Colonic mucosa (tissue), 4 donors: ENCODE data around the gene POLR2L. TPM values are rescaled to one million over a fixed set of nuclear protein-coding genes. Genes with fewer than 3 reads are reported as not detected.

Source experiments
- DNase-seq: peaks from one replicate; pipeline ENCODE4 v3.0.0-alpha.2; 2020
- H3K27ac ChIP-seq: fragments of 200-600 bp; one replicate; pipeline ENCODE4 v1.8.0; 2021
- H3K27me3 ChIP-seq: fragments of 200-600 bp; one replicate; pipeline ENCODE4 v1.8.0; 2021
- H3K36me3 ChIP-seq: fragments of 200-600 bp; one replicate; pipeline ENCODE4 v1.8.0; 2021
- H3K4me1 ChIP-seq: fragments of 200-600 bp; one replicate; pipeline ENCODE4 v1.8.0; 2021; ENCODE audit warnings: mild to moderate bottlenecking
- H3K4me3 ChIP-seq: fragments of 200-600 bp; one replicate; pipeline ENCODE4 v1.8.0; 2021
- H3K9ac ChIP-seq, 2 donors: one replicate each; pipeline ENCODE4 v1.7.0; 2013; ENCODE audit warnings: control low read depth in 2 of 2, low read depth in 2 of 2, low read length in 2 of 2
- H3K9me3 ChIP-seq: fragments of 200-600 bp; one replicate; pipeline ENCODE4 v1.8.0; 2021
- intact Hi-C: fragments of 100-400 bp; cut with DNase I; formaldehyde crosslinking; loops from one replicate; pipeline ENCODE4 v1.14.1; 2022
- total RNA-seq, 2 donors: library from RNA; stranded (reverse); fragmentation: NEBNext Ultra II Directional in 1 of 2; extraction: Animal tissue kit (Norgen Biotek cat#: 25700) in 1 of 2; gene quantifications; one replicate each; pipeline ENCODE4 v1.2.1, GENCODE V29; 2021
- TF ChIP-seq, protein P1 (sequence below): fragments of 200-600 bp; IDR thresholded peaks from one replicate; pipeline ENCODE4 v1.8.0; 2022; ENCODE audit warnings: antibody characterized with exemption, mild to moderate bottlenecking
- donor health status: healthy.
- donor health status: DM: no; HTN: no; CAD: no.
- donor health status: DM: no; HTN: no; CAD: no.

The POLR2L gene
- total RNA-seq, 2 donors from 2014 or later: 77.4 to 181 TPM

DNA sequence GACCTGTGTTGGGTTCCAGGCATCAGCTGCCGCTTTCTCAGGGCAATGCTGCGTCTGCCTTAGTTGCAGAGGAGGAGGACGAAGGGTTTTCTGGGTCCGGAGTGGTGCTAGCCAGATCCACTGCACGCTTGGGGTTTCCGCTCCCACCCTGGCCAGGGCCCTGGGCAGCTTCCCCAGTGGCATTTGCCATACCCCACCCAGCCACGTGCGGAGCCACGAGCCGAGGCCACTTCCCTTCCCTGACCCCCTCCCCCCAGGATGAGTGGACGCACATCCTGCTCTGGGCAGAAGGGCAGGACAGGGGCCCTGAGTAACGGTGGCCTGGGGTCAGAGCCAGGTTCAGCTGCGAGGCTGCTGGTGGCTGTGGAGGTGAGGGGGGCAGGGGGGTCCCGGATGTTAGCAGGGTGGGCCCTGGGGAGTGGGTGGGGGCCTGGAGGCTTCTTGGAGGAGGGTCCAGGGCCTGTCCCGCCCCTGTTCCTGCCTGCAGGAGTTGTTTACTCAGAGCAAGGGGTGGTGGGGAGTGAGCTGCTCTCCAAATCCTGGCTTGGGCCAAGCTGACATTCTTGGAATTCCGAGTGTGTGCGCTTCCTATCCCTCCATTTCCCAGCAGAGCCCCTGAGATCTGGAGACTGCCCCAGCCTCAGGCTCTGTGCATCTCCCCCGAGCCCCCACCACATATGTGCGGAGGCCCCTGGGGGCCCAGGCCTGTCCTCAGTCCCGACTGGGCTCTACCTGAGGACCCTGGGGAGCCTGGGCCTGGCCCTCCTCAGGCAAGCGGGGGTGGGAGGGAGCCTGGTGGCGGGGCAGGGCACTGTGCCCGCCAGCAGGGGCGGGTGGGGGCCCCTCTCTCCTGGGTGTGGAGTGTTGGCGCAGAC is 1.7 kb upstream of the POLR2L start:
- Histone ChIP-seq H3K4me1 (peaks cover 20% of the 10 kb centered on the region), H3K9me3 (no peaks in the 10 kb centered on the region), H3K27me3 (peaks cover 7% of the 10 kb centered on the region), H3K4me3 (peak overlapping the region; percentile 99), H3K36me3 (peaks cover 8% of the 10 kb centered on the region), H3K9ac (peak overlapping the region; percentile 66 to 69), H3K27ac (peak overlapping the region; percentile 81)
- intact Hi-C loops: no loop called here
- peak; percentile 84 for DNase-seq
- TF ChIP-seq, protein P1, sequence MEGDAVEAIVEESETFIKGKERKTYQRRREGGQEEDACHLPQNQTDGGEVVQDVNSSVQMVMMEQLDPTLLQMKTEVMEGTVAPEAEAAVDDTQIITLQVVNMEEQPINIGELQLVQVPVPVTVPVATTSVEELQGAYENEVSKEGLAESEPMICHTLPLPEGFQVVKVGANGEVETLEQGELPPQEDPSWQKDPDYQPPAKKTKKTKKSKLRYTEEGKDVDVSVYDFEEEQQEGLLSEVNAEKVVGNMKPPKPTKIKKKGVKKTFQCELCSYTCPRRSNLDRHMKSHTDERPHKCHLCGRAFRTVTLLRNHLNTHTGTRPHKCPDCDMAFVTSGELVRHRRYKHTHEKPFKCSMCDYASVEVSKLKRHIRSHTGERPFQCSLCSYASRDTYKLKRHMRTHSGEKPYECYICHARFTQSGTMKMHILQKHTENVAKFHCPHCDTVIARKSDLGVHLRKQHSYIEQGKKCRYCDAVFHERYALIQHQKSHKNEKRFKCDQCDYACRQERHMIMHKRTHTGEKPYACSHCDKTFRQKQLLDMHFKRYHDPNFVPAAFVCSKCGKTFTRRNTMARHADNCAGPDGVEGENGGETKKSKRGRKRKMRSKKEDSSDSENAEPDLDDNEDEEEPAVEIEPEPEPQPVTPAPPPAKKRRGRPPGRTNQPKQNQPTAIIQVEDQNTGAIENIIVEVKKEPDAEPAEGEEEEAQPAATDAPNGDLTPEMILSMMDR: no peak

DNA sequence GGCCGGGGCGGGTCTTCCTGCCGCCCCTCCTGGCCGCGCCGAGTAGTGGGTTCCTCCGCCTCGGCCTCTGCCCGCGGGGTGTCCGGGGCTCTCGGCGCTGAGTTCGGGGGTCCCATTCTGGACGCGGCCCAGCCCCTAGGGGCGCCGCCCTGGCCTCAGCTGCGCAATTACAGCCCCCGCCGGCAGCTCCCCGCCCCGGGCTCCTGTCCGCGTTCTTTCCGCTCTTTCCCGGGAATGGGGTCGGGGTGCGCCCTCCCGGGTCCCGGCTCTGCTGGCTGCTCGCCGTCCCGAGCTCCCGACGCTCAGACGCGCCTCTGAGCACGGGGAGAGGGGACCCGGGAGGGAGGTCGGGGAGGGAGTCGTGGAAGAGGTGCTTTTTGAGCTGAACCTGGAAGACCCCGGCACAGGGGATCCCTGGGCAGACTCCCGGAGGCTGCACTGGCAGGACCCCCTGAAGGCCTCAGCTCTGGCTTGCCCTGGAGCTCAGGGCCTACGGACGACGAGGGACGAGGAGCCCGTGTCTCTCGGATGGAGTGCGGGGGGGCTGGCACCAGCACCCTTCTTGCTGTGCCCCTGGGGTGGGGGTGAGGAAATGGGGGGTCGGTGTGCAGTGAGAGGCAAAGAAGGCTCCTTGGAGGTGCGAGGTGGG is 881 bp upstream of the POLR2L start:
- intact Hi-C loops: no loop called here

DNA sequence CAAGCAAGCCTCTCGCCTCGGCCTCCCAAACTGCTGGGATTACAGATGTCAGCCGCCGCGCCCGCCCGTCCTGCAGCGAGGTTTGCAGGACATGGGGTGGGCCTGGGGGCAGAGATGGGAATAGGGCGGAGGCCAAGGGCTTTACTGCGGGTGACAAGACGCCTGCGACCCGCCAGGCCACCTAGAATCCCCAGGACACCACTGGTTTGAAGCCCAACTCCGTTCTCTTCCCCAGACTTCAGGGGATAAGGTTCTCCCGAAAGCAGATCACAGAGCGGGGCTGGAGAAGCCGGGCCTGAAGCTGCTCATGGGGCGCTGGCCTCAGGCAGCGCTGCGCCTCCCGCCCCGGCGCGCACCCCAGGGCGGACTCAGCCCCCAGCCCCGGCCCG is 354 bp downstream of the POLR2L start:
- Histone ChIP-seq H3K27ac (peak overlapping the region; percentile 81), H3K4me3 (peak overlapping the region; percentile 99), H3K36me3 (peaks cover 17% of the 10 kb centered on the region), H3K9me3 (no peaks in the 10 kb centered on the region), H3K9ac (peak overlapping the region; percentile 76 to 91), H3K27me3 (no peaks in the 10 kb centered on the region), H3K4me1 (peaks cover 27% of the 10 kb centered on the region)
- intact Hi-C loops: no loop called here
- no peak for DNase-seq
- TF ChIP-seq, protein P1: no peak

More for the DNA sequence above, 881 bp upstream of the POLR2L start:
- Histone ChIP-seq H3K27me3 (no peaks in the 10 kb centered on the region), H3K4me3 (peak overlapping the region; percentile 99), H3K4me1 (peaks cover 22% of the 10 kb centered on the region), H3K36me3 (peaks cover 8% of the 10 kb centered on the region), H3K9me3 (no peaks in the 10 kb centered on the region), H3K27ac (peak overlapping the region; percentile 81), H3K9ac (peak overlapping the region; percentile 66 to 69)
- TF ChIP-seq, protein P1: no peak
- DNase-seq: no peak

DNA sequence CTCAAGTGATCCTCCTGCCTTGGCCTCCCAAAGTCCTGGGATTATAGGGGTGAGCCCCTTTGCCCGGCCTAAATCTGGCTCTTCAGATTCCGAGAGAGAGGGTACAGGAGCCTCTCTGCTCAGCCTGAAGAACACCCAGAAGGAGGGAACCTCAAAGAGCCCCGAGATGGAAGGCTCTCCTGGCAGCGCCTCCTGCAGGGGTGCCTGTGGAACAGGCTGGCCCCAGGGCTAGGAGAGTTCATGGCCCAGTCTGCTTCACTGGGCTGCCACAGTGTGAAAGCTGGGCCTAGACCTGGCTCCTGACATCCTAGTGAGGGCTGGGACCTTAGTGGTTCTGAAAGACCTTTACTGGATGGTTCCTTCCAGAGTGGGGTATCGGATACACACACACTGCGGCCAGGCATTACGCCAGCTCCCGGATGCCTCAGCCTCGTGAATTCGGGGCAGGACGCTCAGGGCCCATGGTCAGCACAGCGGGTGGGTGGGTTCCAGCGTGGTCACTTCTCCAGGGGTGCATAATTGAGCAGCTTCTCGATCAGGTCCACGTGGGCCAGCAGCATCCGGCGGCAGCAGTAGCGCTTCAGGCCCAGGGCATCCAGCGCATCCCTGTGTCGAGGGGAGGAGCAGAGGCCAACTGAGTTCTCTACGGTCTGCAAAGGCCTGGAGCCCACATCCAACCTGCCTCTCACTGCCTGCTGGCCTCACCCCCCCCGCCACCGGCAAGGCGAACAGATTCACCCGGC is 2.3 kb downstream of the POLR2L start:
- H3K9me3 ChIP-seq: no peaks in the 10 kb centered on the region
- no peak for DNase-seq
- H3K4me3 ChIP-seq: no peak overlapping the region
- H3K27ac ChIP-seq: no peak overlapping the region
- TF ChIP-seq, protein P1: no peak
- H3K36me3 ChIP-seq: peaks cover 21% of the 10 kb centered on the region
- intact Hi-C loops: no loop called here
- H3K9ac ChIP-seq: no peak overlapping the region
- H3K27me3 ChIP-seq: no peaks in the 10 kb centered on the region
- H3K4me1 ChIP-seq: peaks cover 27% of the 10 kb centered on the region

DNA sequence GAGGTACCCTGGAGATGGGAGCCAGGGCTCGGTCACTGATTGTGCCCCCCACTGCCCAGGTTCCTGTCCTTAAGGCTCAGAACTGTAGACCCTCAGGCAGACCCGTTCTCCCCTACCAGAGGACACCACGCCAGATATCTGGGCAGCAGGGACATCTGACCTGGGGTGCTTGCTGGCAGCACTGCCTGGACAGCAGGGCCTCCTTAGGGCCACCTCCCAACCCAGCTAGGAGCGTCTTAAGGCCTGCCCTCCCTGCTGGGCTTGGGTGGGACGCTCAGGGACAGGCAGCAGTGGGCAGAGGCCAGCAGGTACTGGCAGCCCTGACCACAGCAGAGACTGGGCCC is 3.1 kb downstream of the POLR2L start:
- TF ChIP-seq, protein P1: no peak
- no peak for DNase-seq
- no peaks in the 10 kb centered on the region for H3K9me3 ChIP-seq
- no peak overlapping the region for H3K4me3 ChIP-seq
- peaks cover 29% of the 10 kb centered on the region for H3K4me1 ChIP-seq
- H3K36me3 ChIP-seq: peaks cover 21% of the 10 kb centered on the region
- no peak overlapping the region for H3K9ac ChIP-seq
- no peak overlapping the region for H3K27ac ChIP-seq
- H3K27me3 ChIP-seq: no peaks in the 10 kb centered on the region
- intact Hi-C loops: no loop called here
